M059J (cell line): Measurements from ENCODE around the gene LCNL1. TPM values are rescaled to one million over a fixed set of nuclear protein-coding genes. Genes with fewer than 3 reads are reported as not detected.

ENCODE experiments used
- DNase-seq: peaks from one replicate; pipeline ENCODE4 v3.0.0-alpha.2; 2012; ENCODE audit warnings: low read depth
- total RNA-seq: library from RNA; depleted of rRNA; stranded (reverse); fragments of >200 nt; shearing (Covaris generic); gene quantifications from 2 replicates; pipeline ENCODE4 v1.2.3, GENCODE V29; 2014

LCNL1 gene
- total RNA-seq, 1 experiment from 2014 or later = not detected

- no peak for DNase-seq
Observed at GRCh38 chr9:136947028-136947891, 35.5 kb upstream of the LCNL1 start.

DNA sequence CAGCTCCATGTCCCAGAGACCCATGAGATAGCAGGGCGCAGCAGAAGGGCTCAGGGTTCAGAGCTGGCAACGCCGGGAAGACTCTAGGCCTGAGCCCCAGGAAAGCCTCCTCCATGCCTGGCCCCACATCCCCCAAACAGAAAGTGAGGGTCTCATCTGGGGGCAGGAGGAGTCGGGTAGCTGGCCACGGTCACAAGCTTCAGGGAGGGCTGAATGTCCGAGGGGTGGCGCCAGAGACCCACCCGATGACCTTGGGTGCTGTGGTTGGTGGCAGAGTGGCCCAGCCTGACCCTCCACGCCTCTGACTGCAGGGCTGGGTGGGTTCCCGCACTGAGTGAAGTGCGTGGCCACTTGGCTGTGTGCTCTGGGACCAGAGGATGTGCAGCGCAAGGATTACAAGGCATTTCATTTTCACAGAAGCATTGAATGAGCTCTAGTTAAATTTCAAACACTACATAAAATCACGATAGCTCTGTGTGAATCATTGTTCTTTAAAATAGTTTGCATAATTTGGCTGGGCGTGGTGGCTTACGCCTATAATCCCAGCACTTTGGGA lies 34.8 kb upstream of the LCNL1 start:
- peak; percentile 43 for DNase-seq

GRCh38 chr9:136949239-136949816 lies 33.5 kb upstream of the LCNL1 start:
- DNase-seq = no peak

DNA sequence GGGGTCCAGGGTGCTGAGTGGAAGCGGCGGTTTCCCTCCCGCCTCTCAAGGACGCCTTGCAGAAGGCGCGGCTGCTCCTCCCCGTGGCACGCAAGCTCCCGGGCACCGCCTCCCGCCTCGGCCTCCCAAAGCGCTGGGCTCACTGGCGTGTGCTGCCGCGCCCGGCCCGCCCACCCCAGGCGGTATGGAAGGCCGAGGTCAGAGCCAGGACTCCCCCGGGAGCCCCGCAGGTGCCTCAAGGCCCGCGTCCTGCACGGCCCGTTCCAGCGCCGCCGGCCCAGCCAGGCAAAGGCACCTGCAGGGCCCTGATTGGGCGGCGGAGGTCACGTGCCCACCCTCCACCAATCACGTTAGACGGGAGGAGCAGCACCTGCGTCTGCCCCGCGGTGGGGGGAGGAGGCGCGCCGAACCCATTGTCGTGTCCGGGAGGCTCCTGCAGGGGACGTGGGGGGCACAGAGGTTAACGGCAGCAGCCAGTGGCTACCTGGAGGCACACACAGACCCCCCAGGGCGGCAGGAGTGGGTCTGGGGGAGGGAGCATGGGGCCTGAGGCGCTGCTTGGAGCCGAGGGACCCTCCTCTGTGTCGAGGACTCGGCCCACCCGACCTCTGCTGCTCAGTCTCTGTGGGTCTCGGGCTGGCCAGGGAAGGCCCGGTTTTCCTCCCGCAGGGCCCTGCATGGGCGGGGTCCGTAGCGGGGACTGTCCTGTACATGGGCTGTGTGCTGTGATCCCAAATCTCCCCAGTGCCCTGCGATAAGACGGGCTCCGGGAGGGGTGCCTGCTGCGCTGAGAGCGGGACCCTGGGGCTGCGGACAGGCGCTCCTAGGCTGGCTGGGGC lies 32.8 kb upstream of the LCNL1 start:
- peak; percentile 91 for DNase-seq

- DNase-seq = peak; percentile 39
Observed at GRCh38 chr9:136950656-136951276, 32.0 kb upstream of the LCNL1 start.

DNA sequence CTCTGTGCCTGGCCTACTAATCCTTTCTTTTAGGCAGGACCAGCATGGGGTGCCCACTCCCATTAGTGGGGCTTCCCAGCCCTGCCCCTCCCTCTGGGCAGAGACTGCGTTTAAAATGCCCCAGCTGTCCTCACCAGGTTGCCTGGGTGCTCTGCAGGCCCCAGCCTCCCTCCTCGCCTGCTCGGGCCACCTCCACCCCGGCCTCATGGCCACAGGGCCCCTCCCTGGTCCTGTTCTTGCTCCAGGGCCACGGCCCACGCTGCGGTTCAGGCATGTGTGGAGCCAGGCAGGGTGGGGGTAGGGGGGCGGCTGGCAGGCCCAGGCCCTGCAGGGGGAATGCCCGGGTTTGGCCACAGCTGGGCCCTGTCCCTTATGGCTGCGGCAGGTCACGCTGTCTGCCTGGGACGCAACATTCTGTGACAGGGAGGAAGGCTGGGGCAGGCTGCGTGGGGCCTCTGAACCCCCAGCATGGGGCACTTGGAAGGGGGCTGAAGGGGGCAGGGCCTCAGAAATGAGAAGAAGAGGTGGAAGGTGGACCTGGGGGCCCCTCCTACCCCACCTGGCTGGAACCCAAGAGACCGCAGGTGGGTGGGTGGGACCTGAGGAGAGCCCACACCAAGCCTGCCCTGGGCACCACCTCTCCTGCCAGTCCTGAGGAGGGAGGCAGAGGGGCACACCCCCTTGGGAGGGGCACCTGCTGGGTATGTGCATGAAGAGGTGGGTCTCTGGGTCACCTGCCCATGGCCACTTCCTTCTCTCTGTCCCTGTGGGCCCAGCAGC lies 31.1 kb upstream of the LCNL1 start, which contains the start of gene LCN12:
Gene LCN12, plus strand, starts transcription at position 733 of the 780 bp plus-strand sequence. CDS start 55 bp downstream, outside the sequence.
- no peak for DNase-seq

- no peak for DNase-seq
Observed at GRCh38 chr9:136952321-136952850, 30.4 kb upstream of the LCNL1 start.

DNA sequence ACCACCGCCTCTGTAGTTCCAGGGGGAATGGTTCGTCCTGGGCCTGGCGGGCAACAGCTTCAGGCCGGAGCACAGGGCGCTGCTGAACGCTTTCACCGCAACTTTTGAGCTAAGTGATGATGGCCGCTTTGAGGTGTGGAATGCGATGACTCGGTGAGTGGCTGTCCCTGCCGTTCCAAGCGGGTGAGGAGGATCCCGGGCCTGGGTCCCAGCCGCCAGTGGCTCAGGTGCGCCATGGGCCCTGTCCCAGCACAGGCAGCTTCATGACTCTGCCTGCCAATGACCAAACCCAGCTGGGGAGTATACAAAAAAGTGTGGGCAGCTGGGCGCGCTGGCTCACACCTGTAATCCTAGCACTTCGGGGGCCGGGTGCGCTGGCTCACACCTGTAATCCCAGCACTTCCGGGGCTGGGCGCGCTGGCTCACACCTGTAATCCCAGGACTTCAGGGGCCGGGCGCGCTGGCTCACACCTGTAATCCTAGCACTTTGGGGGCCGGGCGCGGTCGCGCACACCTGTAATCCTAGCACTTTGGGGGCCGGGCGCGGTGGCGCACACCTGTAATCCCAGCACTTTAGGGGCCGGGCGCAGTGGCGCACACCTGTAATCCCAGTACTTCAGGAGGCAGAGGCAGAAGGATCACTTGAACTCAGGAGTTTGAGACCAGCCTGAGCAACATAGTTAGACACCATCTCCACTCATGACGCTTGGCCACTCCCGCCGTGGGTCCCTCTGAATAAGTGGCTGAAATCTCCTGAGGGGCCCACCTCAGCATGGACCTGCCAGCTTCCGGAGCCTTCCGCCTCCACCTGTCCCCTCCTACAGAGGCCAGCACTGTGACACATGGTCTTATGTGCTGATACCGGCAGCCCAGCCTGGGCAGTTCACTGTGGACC lies 29.7 kb upstream of the LCNL1 start:
- DNase-seq = no peak

- DNase-seq = no peak
Observed at GRCh38 chr9:136953771-136954269, 29.0 kb upstream of the LCNL1 start.

DNA sequence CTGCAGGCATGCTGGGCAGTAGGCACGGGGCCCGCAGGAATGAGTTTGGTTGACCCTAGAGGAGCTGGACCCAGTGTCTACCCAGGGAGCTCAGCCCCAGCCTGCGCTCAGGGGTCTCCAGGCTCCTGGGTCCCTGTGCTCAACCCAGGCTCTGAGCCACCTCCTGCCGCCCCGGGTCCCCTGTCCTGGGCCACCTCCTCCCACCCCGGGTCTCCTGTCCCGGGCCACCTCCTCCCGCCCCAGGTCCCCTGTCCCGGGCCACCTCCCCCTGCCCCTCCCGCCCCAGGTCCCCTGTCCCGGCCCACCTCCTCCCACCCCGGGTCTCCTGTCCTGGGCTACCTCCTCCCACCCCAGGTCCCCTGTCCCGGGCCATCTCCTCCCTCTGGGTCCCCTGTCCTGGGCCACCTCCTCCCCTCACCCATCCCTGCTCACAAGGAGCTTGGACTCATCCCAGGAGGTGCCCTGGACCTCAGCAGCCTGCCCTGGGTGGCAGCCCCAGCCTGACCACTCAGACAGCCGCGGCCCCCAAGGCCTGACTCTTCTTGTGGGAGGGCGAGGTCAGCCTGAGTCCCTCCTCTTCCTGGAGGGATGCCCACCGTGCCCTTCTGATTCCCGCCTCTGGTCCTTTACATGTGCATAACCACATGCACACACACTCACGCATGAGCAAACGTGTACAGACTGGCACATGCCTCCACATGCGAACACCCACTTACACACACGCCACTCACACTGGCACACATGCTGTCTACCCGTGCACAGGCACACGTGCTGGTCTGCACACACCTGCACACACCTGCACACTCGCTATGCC lies 28.3 kb upstream of the LCNL1 start:
- DNase-seq = no peak

- DNase-seq = no peak
Observed at GRCh38 chr9:136955202-136955942, 27.4 kb upstream of the LCNL1 start.

GRCh38 chr9:136955943-136956335 lies 26.9 kb upstream of the LCNL1 start:
- DNase-seq = no peak

GRCh38 chr9:136956604-136957003 lies 26.2 kb upstream of the LCNL1 start:
- DNase-seq = no peak

DNA sequence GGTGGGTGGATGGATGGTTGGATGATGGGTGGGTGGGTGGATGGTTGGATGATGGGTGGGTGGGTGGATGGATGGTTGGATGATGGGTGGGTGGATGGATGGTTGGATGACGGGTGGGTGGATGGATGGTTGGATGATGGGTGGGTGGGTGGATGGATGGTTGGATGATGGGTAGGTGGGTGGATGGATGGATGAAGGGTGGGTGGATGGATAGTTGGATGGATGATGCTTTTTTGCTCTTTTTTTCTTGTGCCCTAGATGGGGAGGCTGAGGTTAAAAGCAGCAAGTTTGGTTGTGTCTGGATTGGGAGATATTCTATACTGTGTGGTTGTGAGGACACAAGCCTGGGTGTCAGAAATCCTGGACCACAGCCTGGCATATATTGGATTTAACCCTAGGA lies 25.3 kb upstream of the LCNL1 start:
- DNase-seq = no peak

- no peak for DNase-seq
Observed at GRCh38 chr9:136957901-136958300, 24.9 kb upstream of the LCNL1 start.

DNA sequence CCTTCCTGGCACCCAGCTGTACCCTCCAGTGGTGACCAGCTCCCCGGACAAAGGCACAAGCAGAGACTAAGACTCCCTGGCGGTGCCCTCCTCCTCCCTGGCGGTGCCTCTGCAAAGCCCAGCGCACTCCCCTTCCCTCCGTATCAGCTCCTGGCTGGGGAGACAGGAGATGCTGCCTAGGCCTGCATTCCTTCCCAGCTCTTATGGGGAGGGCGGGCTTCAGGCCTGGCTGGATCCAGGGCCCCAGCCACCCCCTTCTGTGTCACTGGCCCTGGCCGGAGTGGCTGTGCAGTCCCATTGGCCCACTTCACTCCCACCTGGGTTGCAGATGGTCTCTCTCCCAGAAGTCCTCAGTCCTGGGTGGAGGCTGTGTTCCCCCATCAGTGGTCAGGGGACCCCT lies 24.3 kb upstream of the LCNL1 start:
- DNase-seq = no peak
